Naive thymus-derived CD4-positive, alpha-beta T cell (primary cell): ENCODE data around the gene HJURP. TPM values are rescaled to one million over a fixed set of nuclear protein-coding genes. Genes with fewer than 3 reads are reported as not detected.

ENCODE experiments used
- ATAC-seq: fragments of 150-1000 bp; cut with Tn5 transposase; 2 replicates; pipeline ENCODE4 v1.10.0; 2021; ENCODE audit warnings: mild to moderate bottlenecking, moderate library complexity
- CTCF ChIA-PET: fragments of 350-600 bp; sonication (Branson Sonifier 250); formaldehyde crosslinking; loops from one replicate; lab custom pipeline; 2021; ENCODE audit warnings: antibody characterized with exemption; lab: Charles Lee
- POLR2A ChIA-PET: fragments of 350-600 bp; sonication (Branson Sonifier 250); formaldehyde crosslinking; loops from one replicate; lab custom pipeline; 2021; ENCODE audit warnings: antibody characterized with exemption, inconsistent platforms; lab: Charles Lee
- DNase-seq, 9 donors: peaks; one replicate each; pipeline versions ENCODE4 v3.0.0 to v3.0.0-alpha.2; 2020 to 2022; ENCODE audit warnings: mixed read lengths in 1 of 9
- H3K27ac ChIP-seq: one replicate; pipeline ENCODE4 v1.7.0; 2013; ENCODE audit warnings: mild to moderate bottlenecking, low read depth, low read length, moderate library complexity
- H3K27me3 ChIP-seq, 2 donors: one replicate each; pipeline ENCODE4 v1.7.0; 2013; ENCODE audit warnings: low read length in 2 of 2, mild to moderate bottlenecking in 2 of 2, moderate library complexity in 2 of 2; ENCODE audit not compliant: control insufficient read depth in 2 of 2, insufficient read depth in 2 of 2
- H3K36me3 ChIP-seq, 3 experiments: 1 replicate in 2 of 3; 2 replicates in 1 of 3; pipeline ENCODE4 v1.7.0; 2013; ENCODE audit warnings: low read length in 3 of 3, mild to moderate bottlenecking in 3 of 3, moderate library complexity in 1 of 3; ENCODE audit not compliant: insufficient read depth in 3 of 3, control insufficient read depth in 2 of 3
- H3K4me1 ChIP-seq, 2 donors: one replicate each; pipeline ENCODE4 v1.7.0; 2013; ENCODE audit warnings: low read length in 2 of 2, mild to moderate bottlenecking in 2 of 2, moderate library complexity in 1 of 2; ENCODE audit not compliant: control insufficient read depth in 2 of 2, insufficient read depth in 2 of 2
- H3K4me3 ChIP-seq: 2 replicates; pipeline ENCODE4 v1.7.0; 2013; ENCODE audit warnings: mild to moderate bottlenecking, low read length
- H3K9me3 ChIP-seq, 3 experiments: 1 replicate in 2 of 3; 2 replicates in 1 of 3; pipeline ENCODE4 v1.7.0; 2013; ENCODE audit warnings: low read length in 3 of 3; ENCODE audit not compliant: control insufficient read depth in 2 of 3
- H3K27ac Mint-ChIP-seq, 9 donors: one replicate each; pipeline ENCODE4 v1.8.0; 2020 to 2022; ENCODE audit warnings: mixed read lengths in 9 of 9, mild to moderate bottlenecking in 8 of 9, moderate library complexity in 5 of 9, inconsistent platforms in 2 of 9
- H3K27me3 Mint-ChIP-seq, 5 donors: one replicate each; pipeline ENCODE4 v1.8.0; 2021 to 2022; ENCODE audit warnings: mixed read lengths in 5 of 5, mild to moderate bottlenecking in 1 of 5
- H3K36me3 Mint-ChIP-seq, 5 donors: one replicate each; pipeline ENCODE4 v1.8.0; 2020 to 2022; ENCODE audit warnings: mixed read lengths in 5 of 5, mild to moderate bottlenecking in 3 of 5, inconsistent platforms in 1 of 5
- H3K4me1 Mint-ChIP-seq, 7 donors: one replicate each; pipeline ENCODE4 v1.8.0; 2020 to 2022; ENCODE audit warnings: mixed read lengths in 7 of 7, mild to moderate bottlenecking in 3 of 7, inconsistent platforms in 1 of 7
- H3K4me3 Mint-ChIP-seq, 10 donors: one replicate each; pipeline ENCODE4 v1.8.0; 2020 to 2022; ENCODE audit warnings: mild to moderate bottlenecking in 10 of 10, mixed read lengths in 10 of 10, moderate library complexity in 6 of 10, inconsistent platforms in 2 of 10
- H3K9me3 Mint-ChIP-seq, 11 donors: one replicate each; pipeline ENCODE4 v1.8.0; 2020 to 2022; ENCODE audit warnings: mixed read lengths in 11 of 11, mild to moderate bottlenecking in 4 of 11, inconsistent platforms in 1 of 11, moderate library complexity in 1 of 11
- intact Hi-C, 2 donors: fragments of 100-400 bp; cut with micrococcal nuclease; formaldehyde crosslinking; loops; one replicate each; pipeline ENCODE4 v1.15.1; 2023
- polyA plus RNA-seq, 2 donors: library from polyadenylated mRNA; unstranded; fragments of 300-500 nt; fragmentation: Illumina TruSeq; gene quantifications; one replicate each; pipeline ENCODE4 v1.2.3, GENCODE V29; 2021
- total RNA-seq, 6 experiments: library from RNA in 5 of 6; stranded (reverse) in 5 of 6; gene quantifications; 1 replicate in 5 of 6; 2 replicates in 1 of 6; pipeline ENCODE4 v1.2.3 and lab custom pipeline; 2021 to 2026

The HJURP gene
- total and polyA plus RNA-seq, 7 experiments from 2014 or later, result 0.11 to 67.1 (median 0.34) TPM; not detected in 3

DNA sequence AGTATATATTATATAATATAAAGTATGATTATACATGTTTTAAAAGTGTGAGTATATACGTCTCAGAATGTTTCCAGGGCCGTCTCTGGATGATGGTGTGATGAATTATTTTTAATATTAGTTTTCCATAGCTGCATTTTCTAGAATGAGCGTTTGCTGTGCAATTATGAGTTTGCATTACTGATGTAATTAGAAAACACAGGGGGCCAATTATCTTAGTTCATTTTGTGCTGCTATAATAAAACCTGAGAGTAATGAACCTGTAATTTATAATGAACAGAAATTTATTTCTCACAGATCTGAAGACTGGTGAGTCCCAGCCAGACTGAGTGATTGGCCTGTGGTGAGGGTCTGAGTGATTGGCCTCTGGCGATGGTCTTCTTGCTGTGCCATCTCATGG is 4.0 kb upstream of the HJURP start:
- Mint-ChIP-seq H3K4me3 (no peak overlapping the region), H3K36me3 (peaks cover 0 to 13% (median 0%) of the 10 kb centered on the region in 5 donors), H3K4me1 (peaks cover 12 to 33% (median 18%) of the 10 kb centered on the region in 7 donors), H3K27me3 (peaks cover 3 to 18% (median 6%) of the 10 kb centered on the region in 5 donors), H3K27ac (no peak overlapping the region), H3K9me3 (peaks cover 0 to 9% (median 2%) of the 10 kb centered on the region in 11 donors)
- no peak for ATAC-seq
- intact Hi-C loops, result loop anchor here (2.0 to 10.0 kb wide), 6 partner anchors 244 to 686 kb away; no protein-coding TSS in a partner anchor
- Histone ChIP-seq H3K9me3 (no peaks in the 10 kb centered on the region), H3K4me1 (peaks cover 0 to 5% of the 10 kb centered on the region in 2 donors), H3K4me3 (no peak overlapping the region), H3K36me3 (no peaks in the 10 kb centered on the region), H3K27me3 (no peaks in the 10 kb centered on the region), H3K27ac (no peak overlapping the region)
- no peak for DNase-seq
- ChIA-PET CTCF (interaction anchor here (0.7 kb wide), 1 partner anchor 10 kb away, joined by 4 read pairs; the partner anchor contains the start of gene MSL3B), POLR2A (no interaction called here)

DNA sequence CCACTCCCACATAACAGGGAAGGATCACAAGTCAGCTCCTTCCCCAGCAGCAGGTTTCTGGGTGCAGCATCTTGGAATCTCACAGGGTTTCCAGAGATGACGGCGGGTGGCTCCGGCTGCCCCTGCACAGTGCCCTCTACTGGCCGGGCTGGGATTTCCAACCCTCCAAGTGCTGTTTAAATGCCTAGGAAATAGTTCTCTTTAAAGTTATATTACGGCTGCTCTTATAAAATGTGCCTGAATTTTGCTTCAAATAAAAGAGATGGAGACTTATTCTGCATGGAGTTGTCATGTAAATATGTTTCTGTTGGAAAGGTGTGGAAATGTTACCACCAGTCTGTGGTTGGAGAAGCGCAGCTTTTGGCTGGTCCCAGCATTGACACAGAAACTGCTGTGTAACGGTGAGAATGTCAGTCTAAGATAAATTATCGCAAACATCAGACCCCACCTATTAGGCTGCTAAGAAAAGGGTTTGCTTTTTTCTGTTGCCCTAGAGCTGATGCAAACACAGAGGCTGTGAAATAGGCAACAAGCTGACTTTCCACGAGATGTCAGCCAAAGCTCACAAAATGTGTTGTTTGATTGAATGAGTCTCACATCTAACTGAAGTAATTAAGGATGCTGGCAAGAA is 3.3 kb upstream of the HJURP start:
- peaks cover 3 to 14% (median 6%) of the 10 kb centered on the region in 5 donors for H3K27me3 Mint-ChIP-seq
- POLR2A ChIA-PET, result no interaction called here
- H3K4me1 Mint-ChIP-seq, result peaks cover 12 to 40% (median 18%) of the 10 kb centered on the region in 7 donors
- Histone ChIP-seq H3K9me3 (no peaks in the 10 kb centered on the region), H3K27ac (no peak overlapping the region), H3K4me3 (no peak overlapping the region), H3K4me1 (peaks cover 0 to 6% of the 10 kb centered on the region in 2 donors), H3K36me3 (no peaks in the 10 kb centered on the region), H3K27me3 (no peaks in the 10 kb centered on the region)
- H3K36me3 Mint-ChIP-seq, result peaks cover 0 to 13% (median 0%) of the 10 kb centered on the region in 5 donors
- intact Hi-C loops, result loop anchor here (2.0 to 10.0 kb wide), 6 partner anchors 245 to 687 kb away; no protein-coding TSS in a partner anchor
- DNase-seq (peak in 8 of 9 donors; percentile 18 to 69 (median 32)), ATAC-seq (peak; percentile 49)
- H3K9me3 Mint-ChIP-seq, result peaks cover 0 to 9% (median 0%) of the 10 kb centered on the region in 11 donors
- peak overlapping the region in 2 of 10 donors; percentile 22 to 30 for H3K4me3 Mint-ChIP-seq
- CTCF ChIA-PET, result interaction anchor here (0.7 kb wide), 1 partner anchor 11 kb away, joined by 4 read pairs; the partner anchor contains the start of gene MSL3B
- H3K27ac Mint-ChIP-seq, result peak overlapping the region in 1 of 9 donors; percentile 43

DNA sequence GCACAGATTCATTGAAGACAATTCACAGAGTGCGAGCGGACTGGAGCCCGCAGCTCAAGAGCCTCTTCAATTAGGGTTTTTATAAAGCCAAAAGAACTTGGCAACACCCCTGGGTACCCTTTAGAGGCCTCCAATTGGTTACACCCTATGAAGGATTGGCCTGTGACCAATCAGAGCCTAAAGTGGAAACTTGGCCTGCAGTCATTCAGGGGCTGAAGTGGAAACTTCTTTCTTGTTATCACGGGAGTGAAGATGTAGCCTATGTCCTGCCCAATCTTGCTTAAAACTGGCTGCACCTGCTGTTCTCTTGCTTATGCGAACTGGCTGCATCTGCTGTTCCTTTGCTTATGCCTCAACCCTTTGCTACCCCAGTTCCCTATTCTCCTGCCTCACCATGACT is 1.8 kb upstream of the HJURP start:
- DNase-seq, result no peak
- peaks cover 0 to 13% (median 0%) of the 10 kb centered on the region in 5 donors for H3K36me3 Mint-ChIP-seq
- Histone ChIP-seq H3K9me3 (no peaks in the 10 kb centered on the region), H3K27ac (no peak overlapping the region), H3K4me3 (no peak overlapping the region), H3K27me3 (no peaks in the 10 kb centered on the region), H3K36me3 (no peaks in the 10 kb centered on the region), H3K4me1 (peaks cover 0 to 6% of the 10 kb centered on the region in 2 donors)
- peaks cover 12 to 55% (median 18%) of the 10 kb centered on the region in 7 donors for H3K4me1 Mint-ChIP-seq
- H3K27ac Mint-ChIP-seq, result peak overlapping the region in 1 of 9 donors; percentile 78
- peaks cover 2 to 9% (median 6%) of the 10 kb centered on the region in 5 donors for H3K27me3 Mint-ChIP-seq
- CTCF ChIA-PET, result no interaction called here
- peak overlapping the region in 5 of 10 donors; percentile 2 to 65 (median 26) for H3K4me3 Mint-ChIP-seq
- POLR2A ChIA-PET, result no interaction called here
- H3K9me3 Mint-ChIP-seq, result no peaks in the 10 kb centered on the region
- no peak for ATAC-seq
- intact Hi-C loops, result loop anchor here (5.0 to 10.0 kb wide), 5 partner anchors 246 to 689 kb away; no protein-coding TSS in a partner anchor

- Histone ChIP-seq H3K9me3 (no peaks in the 10 kb centered on the region), H3K27ac (no peak overlapping the region), H3K4me3 (peak overlapping the region; percentile 97), H3K4me1 (peaks cover 0 to 6% of the 10 kb centered on the region in 2 donors), H3K36me3 (no peaks in the 10 kb centered on the region), H3K27me3 (no peaks in the 10 kb centered on the region)
- ATAC-seq, result no peak
- CTCF ChIA-PET, result no interaction called here
- Mint-ChIP-seq H3K4me3 (peak overlapping the region; percentile 60 to 98 (median 90)), H3K27me3 (peaks cover under 1 to 7% (median 6%) of the 10 kb centered on the region in 5 donors), H3K9me3 (no peaks in the 10 kb centered on the region), H3K27ac (peak overlapping the region in 1 of 9 donors; percentile 95), H3K36me3 (peaks cover 0 to 13% (median 0%) of the 10 kb centered on the region in 5 donors), H3K4me1 (peaks cover 12 to 59% (median 18%) of the 10 kb centered on the region in 7 donors)
- POLR2A ChIA-PET, result no interaction called here
- DNase-seq, result no peak
- intact Hi-C loops, result loop anchor here (5.0 to 10.0 kb wide), 5 partner anchors 247 to 689 kb away; no protein-coding TSS in a partner anchor
These were observed 1.0 kb upstream of the HJURP start for GRCh38 chr2:233855345-233855744.

GRCh38 chr2:233853883-233854240 is 473 bp downstream of the HJURP start:
- Histone ChIP-seq H3K27me3 (no peaks in the 10 kb centered on the region), H3K4me1 (peaks cover 0 to 6% of the 10 kb centered on the region in 2 donors), H3K36me3 (no peaks in the 10 kb centered on the region), H3K27ac (no peak overlapping the region), H3K9me3 (no peaks in the 10 kb centered on the region), H3K4me3 (peak overlapping the region; percentile 97)
- Mint-ChIP-seq H3K4me1 (peaks cover 12 to 73% (median 18%) of the 10 kb centered on the region in 7 donors), H3K9me3 (no peaks in the 10 kb centered on the region), H3K4me3 (peak overlapping the region; percentile 83 to 98 (median 92)), H3K27me3 (peaks cover 0 to 7% (median 5%) of the 10 kb centered on the region in 5 donors), H3K27ac (peak overlapping the region in 3 of 9 donors; percentile 8 to 95 (median 25)), H3K36me3 (peaks cover 0 to 18% (median 0%) of the 10 kb centered on the region in 5 donors)
- intact Hi-C loops, result loop anchor here (1.0 to 10.0 kb wide), 4 partner anchors 14 to 691 kb away; partner anchors contain the start of gene MSL3B (in 2 of the 2)
- CTCF ChIA-PET, result no interaction called here
- DNase-seq, result peak in 1 of 9 donors; percentile 10
- no peak for ATAC-seq
- POLR2A ChIA-PET, result no interaction called here

- CTCF ChIA-PET, result no interaction called here
- intact Hi-C loops, result loop anchor here (10.0 kb wide), 3 partner anchors 429 to 691 kb away; no protein-coding TSS in a partner anchor
These were observed 982 bp downstream of the HJURP start for GRCh38 chr2:233853353-233853752.

More at GRCh38 chr2:233853353-233853752, 982 bp downstream of the HJURP start:
- ATAC-seq (no peak), DNase-seq (no peak)
- Mint-ChIP-seq H3K4me3 (peak overlapping the region; percentile 77 to 98 (median 92)), H3K36me3 (peaks cover 0 to 22% (median 0%) of the 10 kb centered on the region in 5 donors), H3K4me1 (peaks cover 12 to 77% (median 18%) of the 10 kb centered on the region in 7 donors), H3K27ac (peak overlapping the region in 2 of 9 donors; percentile 8 to 95), H3K9me3 (no peaks in the 10 kb centered on the region), H3K27me3 (peaks cover 0 to 7% (median 5%) of the 10 kb centered on the region in 5 donors)
- Histone ChIP-seq H3K27me3 (no peaks in the 10 kb centered on the region), H3K4me3 (peak overlapping the region; percentile 97), H3K4me1 (peaks cover 0 to 6% of the 10 kb centered on the region in 2 donors), H3K27ac (no peak overlapping the region), H3K36me3 (no peaks in the 10 kb centered on the region), H3K9me3 (no peaks in the 10 kb centered on the region)
- POLR2A ChIA-PET, result no interaction called here
